Smooth muscle cell (in vitro differentiated cells): ENCODE measurements around the gene PPP2R1B. TPM values are rescaled to one million over a fixed set of nuclear protein-coding genes. Genes with fewer than 3 reads are reported as not detected.

Experiments
- DNase-seq: peaks from one replicate; lab custom pipeline; 2025; ENCODE audit not compliant: unreplicated experiment; lab: John Stamatoyannopoulos, UW
- H2AFZ ChIP-seq: fragments of 200-600 bp; sonication (generic); 2 replicates; pipeline ENCODE4 v1.6.0; 2016; ENCODE audit warnings: antibody characterized with exemption, low read depth, mild to moderate bottlenecking
- H3F3A ChIP-seq: fragments of 200-600 bp; sonication (generic); 2 replicates; pipeline ENCODE4 v1.6.0; 2017; ENCODE audit warnings: antibody characterized with exemption, low read depth
- H3K27ac ChIP-seq: fragments of 200-600 bp; sonication (generic); 2 replicates; pipeline ENCODE4 v1.5.1; 2016; ENCODE audit warnings: low read depth, mild to moderate bottlenecking
- H3K27me3 ChIP-seq: fragments of 200-600 bp; sonication (generic); 2 replicates; pipeline ENCODE4 v1.6.1; 2016; ENCODE audit warnings: low read depth, mild to moderate bottlenecking
- H3K36me3 ChIP-seq: fragments of 200-600 bp; sonication (generic); 2 replicates; pipeline ENCODE4 v1.5.1; 2016; ENCODE audit warnings: low read depth
- H3K4me1 ChIP-seq: fragments of 200-600 bp; sonication (generic); 2 replicates; pipeline ENCODE4 v1.5.1; 2016; ENCODE audit warnings: low read depth
- H3K4me2 ChIP-seq: fragments of 200-600 bp; sonication (generic); 2 replicates; pipeline ENCODE4 v1.6.0; 2016; ENCODE audit warnings: mild to moderate bottlenecking
- H3K4me3 ChIP-seq: fragments of 200-600 bp; sonication (generic); 2 replicates; pipeline ENCODE4 v1.5.1; 2016; ENCODE audit warnings: mild to moderate bottlenecking
- H3K79me2 ChIP-seq: fragments of 200-600 bp; sonication (generic); 2 replicates; pipeline ENCODE4 v1.6.0; 2016; ENCODE audit warnings: low read depth, mild to moderate bottlenecking
- H3K9ac ChIP-seq: fragments of 200-600 bp; sonication (generic); 2 replicates; pipeline ENCODE4 v1.6.0; 2016; ENCODE audit warnings: low read depth
- H3K9me3 ChIP-seq: fragments of 200-600 bp; sonication (generic); replicated peaks from 2 replicates; pipeline ENCODE4 v1.5.1; 2016; ENCODE audit warnings: low read depth
- H4K20me1 ChIP-seq: fragments of 200-600 bp; sonication (generic); 2 replicates; pipeline ENCODE4 v1.6.0; 2016; ENCODE audit warnings: low read depth
- WGBS: methylation state at CpG from one replicate; pipeline ENCODE4 v1.1.7; 2016; ENCODE audit warnings: low lambda C conversion rate; 5-methylcytosine and 5-hydroxymethylcytosine counted together
- polyA plus RNA-seq: library from polyadenylated mRNA; unstranded; fragments of >200 nt; fragmentation: Nextera tagmentation; extraction: Ambion mirVana; gene quantifications from 2 replicates; pipeline ENCODE4 v1.2.1, GENCODE V29; 2016
- total RNA-seq: library from RNA; depleted of rRNA; stranded (reverse); fragments of >200 nt; gene quantifications from 2 replicates; pipeline ENCODE4 v1.2.3, GENCODE V29; 2014
- TF ChIP-seq, protein P1 (sequence below): fragments of 200-600 bp; sonication (generic); IDR thresholded peaks from 2 replicates; pipeline ENCODE4 v1.5.1; 2017; ENCODE audit warnings: borderline replicate concordance, mild to moderate bottlenecking, antibody characterized with exemption; ENCODE audit not compliant: insufficient read depth, poor library complexity, severe bottlenecking

PPP2R1B gene
- total and polyA plus RNA-seq, 2 experiments from 2014 or later: 13.1 to 29.5 TPM

DNA sequence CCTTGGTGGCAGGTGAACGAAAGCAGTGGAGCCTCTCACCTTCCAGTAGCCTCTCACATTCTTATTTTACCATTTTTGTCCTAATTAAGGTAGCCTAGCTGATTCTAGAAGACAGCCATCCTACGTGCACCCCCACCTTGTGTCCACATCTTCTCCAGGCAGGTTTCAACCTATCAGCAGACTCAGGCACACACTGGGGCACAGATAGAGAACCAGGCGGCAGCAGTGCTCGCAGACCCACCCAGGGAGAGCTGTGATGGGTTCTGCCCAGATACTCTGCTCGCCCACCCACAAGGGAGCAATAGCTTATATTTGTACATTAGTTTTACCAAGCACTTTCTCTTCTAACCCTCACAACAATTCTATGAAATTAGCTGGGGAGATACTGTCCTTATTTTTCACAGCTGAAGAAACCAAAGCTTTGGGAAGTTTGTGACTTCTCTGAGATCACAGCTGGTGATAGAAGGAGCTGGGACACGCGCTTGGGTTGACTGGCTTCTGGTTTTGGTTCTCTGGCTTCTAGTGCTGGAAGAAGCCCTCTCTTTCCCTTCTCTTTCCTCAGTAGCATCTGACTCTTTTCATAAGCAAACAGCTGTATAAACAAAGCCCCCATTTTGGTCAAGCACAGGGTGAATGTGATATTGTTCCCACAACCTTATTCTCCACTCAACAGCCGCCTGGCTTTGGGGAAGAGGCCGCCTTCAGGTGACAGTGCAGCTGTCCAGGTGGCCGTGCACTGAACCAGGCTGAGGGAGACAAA lies 36.9 kb downstream of the PPP2R1B start:
- H3K9ac ChIP-seq: no peak overlapping the region
- no peak overlapping the region for H2AFZ ChIP-seq
- WGBS: 76% methylated on average over 10 of the region's 10 CpGs
- no peaks in the 10 kb centered on the region for H3K27me3 ChIP-seq
- TF ChIP-seq, protein P1, sequence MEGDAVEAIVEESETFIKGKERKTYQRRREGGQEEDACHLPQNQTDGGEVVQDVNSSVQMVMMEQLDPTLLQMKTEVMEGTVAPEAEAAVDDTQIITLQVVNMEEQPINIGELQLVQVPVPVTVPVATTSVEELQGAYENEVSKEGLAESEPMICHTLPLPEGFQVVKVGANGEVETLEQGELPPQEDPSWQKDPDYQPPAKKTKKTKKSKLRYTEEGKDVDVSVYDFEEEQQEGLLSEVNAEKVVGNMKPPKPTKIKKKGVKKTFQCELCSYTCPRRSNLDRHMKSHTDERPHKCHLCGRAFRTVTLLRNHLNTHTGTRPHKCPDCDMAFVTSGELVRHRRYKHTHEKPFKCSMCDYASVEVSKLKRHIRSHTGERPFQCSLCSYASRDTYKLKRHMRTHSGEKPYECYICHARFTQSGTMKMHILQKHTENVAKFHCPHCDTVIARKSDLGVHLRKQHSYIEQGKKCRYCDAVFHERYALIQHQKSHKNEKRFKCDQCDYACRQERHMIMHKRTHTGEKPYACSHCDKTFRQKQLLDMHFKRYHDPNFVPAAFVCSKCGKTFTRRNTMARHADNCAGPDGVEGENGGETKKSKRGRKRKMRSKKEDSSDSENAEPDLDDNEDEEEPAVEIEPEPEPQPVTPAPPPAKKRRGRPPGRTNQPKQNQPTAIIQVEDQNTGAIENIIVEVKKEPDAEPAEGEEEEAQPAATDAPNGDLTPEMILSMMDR: no peak
- H3K36me3 ChIP-seq: no peaks in the 10 kb centered on the region
- H3K4me1 ChIP-seq: peaks cover 8% of the 10 kb centered on the region
- peak overlapping the region; percentile 4 for H3K27ac ChIP-seq
- H3K4me3 ChIP-seq: no peak overlapping the region
- no peaks in the 10 kb centered on the region for H4K20me1 ChIP-seq
- H3K4me2 ChIP-seq: peak overlapping the region; percentile 18
- no peaks in the 10 kb centered on the region for H3K9me3 ChIP-seq
- no peak for DNase-seq
- H3F3A ChIP-seq: peaks cover 3% of the 10 kb centered on the region
- no peaks in the 10 kb centered on the region for H3K79me2 ChIP-seq

DNA sequence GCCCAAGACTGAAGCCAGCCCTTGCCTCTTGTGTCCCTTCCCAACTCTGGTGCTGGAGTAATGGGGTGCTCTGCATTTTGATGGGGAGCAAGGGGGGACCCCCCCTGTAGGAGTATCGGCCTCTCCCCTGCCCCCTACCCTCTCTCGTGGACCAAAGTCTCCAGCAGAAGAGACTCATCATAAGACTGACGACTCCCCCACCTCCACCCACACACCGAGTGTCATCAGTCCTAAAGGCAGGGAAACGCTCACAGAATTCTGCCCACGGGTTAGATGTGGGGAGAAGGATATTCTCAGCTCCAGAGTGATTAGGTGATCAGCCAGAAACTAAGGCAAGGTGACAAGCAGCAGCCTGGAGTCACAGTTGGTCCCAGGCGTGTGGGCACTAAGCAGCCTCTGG lies 38.8 kb downstream of the PPP2R1B start:
- H3K79me2 ChIP-seq: no peaks in the 10 kb centered on the region
- TF ChIP-seq, protein P1: no peak
- H3F3A ChIP-seq: peaks cover 3% of the 10 kb centered on the region
- no peak overlapping the region for H3K27ac ChIP-seq
- H3K9me3 ChIP-seq: no peaks in the 10 kb centered on the region
- no peak for DNase-seq
- no peak overlapping the region for H3K4me2 ChIP-seq
- H2AFZ ChIP-seq: no peak overlapping the region
- H3K9ac ChIP-seq: no peak overlapping the region
- no peaks in the 10 kb centered on the region for H3K36me3 ChIP-seq
- H3K4me1 ChIP-seq: no peaks in the 10 kb centered on the region
- WGBS: 91% methylated on average over 7 of the region's 7 CpGs
- H3K4me3 ChIP-seq: no peak overlapping the region
- H3K27me3 ChIP-seq: no peaks in the 10 kb centered on the region
- H4K20me1 ChIP-seq: no peaks in the 10 kb centered on the region

DNA sequence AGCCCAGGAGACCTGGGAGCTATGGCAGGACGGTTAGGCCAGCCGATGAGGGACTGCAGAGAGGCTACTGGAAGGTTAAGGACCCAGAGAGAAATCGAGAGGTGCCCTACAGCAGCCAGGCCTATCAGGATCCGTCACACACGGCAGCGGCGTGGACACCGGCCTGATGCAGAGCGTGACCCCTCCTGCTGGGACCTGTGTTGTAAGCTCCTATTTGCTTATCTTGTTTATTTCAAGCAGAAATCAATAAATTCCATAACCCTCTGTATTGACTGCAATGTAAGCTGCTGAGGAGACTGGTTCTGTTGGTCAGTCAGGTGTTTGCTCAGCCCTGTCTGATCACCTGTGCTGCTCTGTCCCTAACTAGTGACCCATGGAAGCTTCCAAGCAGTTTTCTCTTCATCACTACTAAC lies 39.9 kb downstream of the PPP2R1B start:
- WGBS: 97% methylated on average over 9 of the region's 9 CpGs

More for the DNA sequence above, 39.9 kb downstream of the PPP2R1B start:
- Histone ChIP-seq H3K27ac (no peak overlapping the region), H3K79me2 (no peaks in the 10 kb centered on the region), H3K4me1 (no peaks in the 10 kb centered on the region), H3F3A (peaks cover 3% of the 10 kb centered on the region), H3K27me3 (no peaks in the 10 kb centered on the region), H3K36me3 (no peaks in the 10 kb centered on the region), H4K20me1 (no peaks in the 10 kb centered on the region), H3K9ac (no peak overlapping the region), H3K9me3 (no peaks in the 10 kb centered on the region), H2AFZ (no peak overlapping the region), H3K4me3 (no peak overlapping the region), H3K4me2 (no peak overlapping the region)
- no peak for DNase-seq
- TF ChIP-seq, protein P1: no peak
